Dedifferentiated amniotic fluid mesenchymal stem cell (primary cell): Measurements from ENCODE around the gene MFSD6.
"Not testable (repeated sequence)": the region's sequence is repeated elsewhere in the genome, so short reads cannot be mapped to it uniquely, and the experiment has no call there.

Experiments
- DNase-seq: peaks from one replicate; pipeline ENCODE4 v3.0.0-alpha.2; 2016; ENCODE audit errors: extremely low spot score

The MFSD6 gene

GRCh38 chr2:190405995-190406394 is 2.2 kb upstream of the MFSD6 start:
- no peak for DNase-seq

GRCh38 chr2:190406805-190407204 is 1.4 kb upstream of the MFSD6 start:
- no peak for DNase-seq

GRCh38 chr2:190407246-190407661 is 901 bp upstream of the MFSD6 start:
- no peak for DNase-seq

GRCh38 chr2:190408538-190409271 is 550 bp downstream of the MFSD6 start:
- no peak for DNase-seq

- no peak for DNase-seq
Observed at GRCh38 chr2:190409616-190410015, 1.5 kb downstream of the MFSD6 start.

GRCh38 chr2:190410166-190410565 is 2.0 kb downstream of the MFSD6 start:
- DNase-seq: no peak

GRCh38 chr2:190412966-190413365 is 4.8 kb downstream of the MFSD6 start:
- no peak for DNase-seq

GRCh38 chr2:190413421-190413820 is 5.3 kb downstream of the MFSD6 start:
- DNase-seq: no peak

GRCh38 chr2:190415251-190415650 is 7.1 kb downstream of the MFSD6 start:
- DNase-seq: no peak

- no peak for DNase-seq
Observed at GRCh38 chr2:190415794-190416775, 7.9 kb downstream of the MFSD6 start.

- no peak for DNase-seq
Observed at GRCh38 chr2:190417045-190417842, 9.1 kb downstream of the MFSD6 start.

GRCh38 chr2:190418727-190419126 is 10.6 kb downstream of the MFSD6 start:
- no peak for DNase-seq

- DNase-seq: no peak
Observed at GRCh38 chr2:190420801-190421200, 12.6 kb downstream of the MFSD6 start.

- DNase-seq: no peak
Observed at GRCh38 chr2:190425221-190425866, 17.2 kb downstream of the MFSD6 start.

- DNase-seq: no peak
Observed at GRCh38 chr2:190425883-190426658, 17.9 kb downstream of the MFSD6 start.

GRCh38 chr2:190430866-190431265 is 22.7 kb downstream of the MFSD6 start:
- not testable (repeated sequence) for DNase-seq

- DNase-seq: no peak
Observed at GRCh38 chr2:190431907-190432306, 23.8 kb downstream of the MFSD6 start.

- DNase-seq: no peak
Observed at GRCh38 chr2:190432567-190433231, 24.5 kb downstream of the MFSD6 start.

GRCh38 chr2:190435031-190435670 is 27.0 kb downstream of the MFSD6 start:
- DNase-seq: no peak

GRCh38 chr2:190436557-190436956 is 28.4 kb downstream of the MFSD6 start:
- DNase-seq: no peak
